GM21786 (cell line): ENCODE results near the gene PTPRH.
"Not testable (repeated sequence)": the region's sequence is repeated elsewhere in the genome, so short reads cannot be mapped to it uniquely, and the experiment has no call there.

Experiments
- ATAC-seq: cut with Tn5 transposase; IDR thresholded peaks from one replicate; pipeline ENCODE4 v1.9.1; 2021; ENCODE audit not compliant: unreplicated experiment

Gene PTPRH

DNA sequence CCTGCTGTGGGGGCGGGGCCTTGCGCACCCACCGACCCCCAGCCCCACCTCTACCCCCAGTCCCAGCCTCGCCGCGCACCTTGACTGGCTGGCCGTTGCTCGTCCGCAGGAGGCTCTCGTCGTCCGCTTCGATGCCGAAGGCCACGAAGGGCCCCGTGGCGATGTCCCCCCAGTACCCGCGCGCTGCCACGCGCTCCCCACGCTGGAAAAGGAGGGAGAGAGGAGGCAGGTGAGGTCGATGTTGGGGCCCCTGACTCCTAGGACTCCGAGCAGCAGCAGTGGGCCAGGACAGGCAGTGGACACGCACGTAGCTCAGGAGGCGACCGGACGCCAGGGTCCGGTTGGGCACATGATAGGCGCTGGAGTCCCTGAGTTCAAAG is 48.3 kb downstream of the PTPRH start:
- no peak for ATAC-seq

DNA sequence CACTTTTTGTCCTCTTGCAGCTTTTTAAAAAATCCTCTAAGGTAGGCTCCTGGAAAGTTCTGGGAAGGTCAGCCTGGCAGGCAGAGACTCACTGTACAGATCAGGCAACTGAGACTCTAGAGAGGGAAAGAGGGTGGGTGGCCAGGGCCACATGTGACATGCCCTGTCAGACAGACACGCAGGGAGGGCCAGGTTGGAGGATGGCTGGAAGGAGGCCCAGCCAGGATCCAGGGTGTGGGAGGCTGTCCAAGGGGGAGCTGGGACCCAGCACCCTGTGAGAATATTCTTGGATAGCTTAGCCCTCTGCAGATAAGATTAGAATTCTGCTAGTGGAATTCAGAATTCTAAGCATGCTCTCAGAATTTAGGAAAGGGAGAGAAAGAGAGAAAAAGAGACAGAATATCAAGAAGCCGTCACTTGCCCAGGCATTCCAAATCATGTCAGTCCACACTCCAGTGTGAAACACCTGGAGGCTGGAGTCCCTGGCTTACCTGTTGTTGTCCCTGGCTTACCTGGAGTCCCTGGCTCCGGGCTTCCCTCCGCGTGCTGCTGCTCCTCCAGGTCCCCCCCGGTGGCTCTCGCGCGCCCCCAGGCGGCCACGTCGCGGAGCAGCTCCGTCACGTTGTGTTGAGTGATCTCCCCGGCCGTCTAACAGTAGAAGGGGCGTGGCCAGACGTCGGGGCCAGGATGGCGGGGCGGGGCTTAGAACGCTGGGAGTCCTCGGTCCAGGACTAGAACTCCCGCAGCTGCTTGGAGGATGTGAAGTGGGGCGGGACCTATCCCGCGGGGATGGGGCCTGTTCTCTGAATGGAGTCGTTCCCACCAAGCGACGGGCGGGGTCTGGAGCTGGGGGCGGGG is 48.9 kb downstream of the PTPRH start:
- no peak for ATAC-seq

GRCh38 chr19:55158848-55159749 is 50.2 kb downstream of the PTPRH start:
- no peak for ATAC-seq

DNA sequence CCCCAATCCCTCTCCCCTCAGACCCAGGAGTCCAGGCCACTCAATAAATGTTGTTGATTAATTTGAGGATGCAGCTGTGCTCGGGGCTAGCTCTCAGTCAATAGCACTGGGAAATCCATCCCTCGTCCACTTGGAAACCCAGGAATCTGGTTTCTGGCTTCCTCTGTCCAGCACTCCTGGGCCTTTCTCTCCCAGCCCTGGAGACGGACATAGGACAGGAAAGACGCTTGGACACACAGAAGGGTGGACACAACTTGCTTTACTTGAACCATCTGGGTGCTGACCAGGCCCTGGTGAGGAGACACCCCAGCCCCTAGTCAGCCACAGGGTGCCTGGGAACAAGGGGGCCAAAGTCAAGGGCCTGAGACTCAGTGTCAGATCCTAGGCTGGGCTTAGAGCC is 50.9 kb downstream of the PTPRH start:
- no peak for ATAC-seq

GRCh38 chr19:55157064-55157908 is 52.0 kb downstream of the PTPRH start, which contains the start of gene TNNI3:
TNNI3 (minus strand) TSS chr19:55157732; CDS start chr19:55157589, 143 bp downstream.
- no peak for ATAC-seq

- ATAC-seq: no peak
These were observed 52.9 kb downstream of the PTPRH start for GRCh38 chr19:55156202-55157063.

DNA sequence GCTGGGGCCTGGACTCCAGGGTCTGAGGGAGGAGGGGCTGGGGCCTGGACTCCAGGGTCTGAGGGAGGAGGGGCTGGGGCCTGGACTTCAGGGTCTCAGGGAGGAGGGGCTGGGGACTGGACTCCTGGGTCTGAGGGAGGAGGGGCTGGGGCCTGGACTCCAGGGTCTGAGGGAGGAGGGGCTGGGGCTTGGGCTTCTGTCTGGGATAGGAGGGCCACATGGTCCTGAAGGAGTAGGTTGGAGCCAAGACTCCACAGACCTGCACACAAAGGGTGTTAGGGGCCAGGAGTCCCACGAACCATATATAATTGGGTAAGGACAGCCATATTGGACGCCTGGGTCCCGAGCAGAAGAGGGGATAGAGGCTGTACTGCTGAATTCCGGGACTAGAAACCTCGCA is 53.5 kb downstream of the PTPRH start:
- ATAC-seq: not testable (repeated sequence)

GRCh38 chr19:55153652-55154264 is 55.5 kb downstream of the PTPRH start:
- no peak for ATAC-seq

DNA sequence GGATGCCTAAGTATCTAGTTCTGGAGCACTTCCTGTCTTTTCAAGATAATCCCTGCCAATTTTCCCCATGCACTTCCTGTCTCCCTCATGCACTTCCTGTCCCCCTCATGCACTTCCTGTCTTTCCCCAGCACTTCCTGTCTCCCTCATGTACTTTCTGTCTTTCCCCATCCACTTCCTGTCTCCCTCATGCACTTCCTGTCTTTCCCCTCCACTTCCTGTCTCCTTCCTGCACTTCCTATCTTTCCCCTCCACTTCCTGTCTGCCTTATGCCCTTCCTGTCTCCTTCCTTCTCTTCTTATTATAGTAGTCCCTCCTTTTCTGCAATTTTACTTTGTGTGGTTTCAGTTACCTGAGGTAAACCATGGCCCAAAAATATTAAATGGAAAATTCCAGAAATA is 57.3 kb downstream of the PTPRH start:
- no peak for ATAC-seq

DNA sequence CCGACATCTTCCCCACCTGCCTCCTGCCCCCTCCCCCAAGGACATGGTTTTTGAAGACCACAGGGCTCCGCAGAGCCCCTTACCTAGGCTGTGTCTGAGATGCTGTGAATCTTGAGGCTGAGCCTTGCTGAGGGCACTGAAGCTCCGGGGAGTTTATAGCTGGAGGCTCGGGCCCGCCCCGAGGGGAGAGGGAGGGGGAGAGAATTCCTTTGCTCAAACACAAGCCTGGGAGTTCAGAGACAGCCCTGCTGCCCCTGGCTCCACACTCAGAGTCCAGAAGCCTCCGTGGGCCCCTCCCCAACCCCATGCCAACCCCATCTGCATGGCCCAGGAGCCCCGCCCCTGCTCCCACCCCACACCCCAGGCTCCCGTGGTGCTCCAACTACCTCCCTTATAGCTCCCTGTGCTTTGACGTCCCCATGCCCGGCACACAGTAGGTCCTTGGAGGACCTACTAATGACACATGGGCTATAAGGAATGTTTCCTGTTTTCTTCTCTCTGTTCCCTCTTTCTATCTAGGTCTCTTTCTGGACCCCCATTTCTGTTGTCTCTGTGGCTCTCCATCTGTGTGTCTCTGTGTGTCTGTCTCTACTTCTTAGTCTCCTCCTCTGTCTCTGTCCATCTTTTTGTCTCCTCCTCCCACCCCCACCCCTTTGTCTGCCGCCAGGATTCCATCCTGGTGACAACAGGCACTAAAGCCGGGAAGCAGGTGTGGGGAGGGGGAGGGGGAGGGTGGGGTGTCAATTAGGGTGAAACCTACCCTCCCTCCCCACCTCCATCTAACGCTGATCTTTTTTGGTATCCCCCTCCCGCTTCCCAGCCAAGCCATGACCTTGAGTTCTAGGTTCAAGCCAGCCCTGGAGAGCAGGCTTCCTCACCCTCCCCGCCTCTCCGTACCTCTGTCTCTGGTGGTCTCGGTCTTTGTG is 60.0 kb downstream of the PTPRH start, which contains the start of gene TNNT1:
Gene TNNT1 (minus strand): TSS at position 129 of the 926 bp plus-strand sequence. CDS start 2,049 bp downstream, outside the sequence.
- no peak for ATAC-seq

DNA sequence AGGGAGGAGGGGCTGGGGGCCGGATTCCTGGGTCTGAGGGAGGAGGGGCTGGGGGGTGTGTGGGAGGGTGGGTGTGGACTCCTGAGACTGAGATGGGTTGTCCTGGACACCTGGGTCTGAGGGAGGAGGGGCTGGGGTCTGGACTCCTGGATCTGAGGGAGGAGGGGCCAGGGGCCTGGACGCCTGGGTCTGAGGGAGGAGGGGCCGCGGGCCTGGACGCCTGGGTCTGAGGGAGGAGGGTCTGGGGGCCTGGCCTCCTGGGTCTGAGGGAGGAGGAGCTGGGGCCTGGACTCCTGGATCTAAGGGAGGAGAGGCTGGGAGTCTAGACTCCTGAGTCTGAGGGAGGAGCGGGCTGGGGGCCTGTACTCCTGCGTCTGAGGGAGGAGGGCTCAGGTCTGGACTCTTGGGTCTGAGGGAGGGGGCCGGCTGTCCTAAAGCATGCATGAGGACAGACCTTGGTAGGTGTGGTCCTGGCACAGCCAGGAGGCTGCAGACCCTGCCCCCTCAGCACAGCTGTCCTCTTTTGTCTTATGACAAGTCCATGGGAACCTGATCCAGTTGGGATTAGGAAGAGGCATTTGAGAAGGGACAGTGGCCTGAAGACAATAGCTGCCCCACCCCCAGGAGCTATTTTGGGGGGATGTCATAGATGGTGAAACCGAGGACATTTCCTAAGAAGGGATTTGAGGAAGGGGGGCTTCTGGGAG is 61.6 kb downstream of the PTPRH start:
- ATAC-seq: no peak

DNA sequence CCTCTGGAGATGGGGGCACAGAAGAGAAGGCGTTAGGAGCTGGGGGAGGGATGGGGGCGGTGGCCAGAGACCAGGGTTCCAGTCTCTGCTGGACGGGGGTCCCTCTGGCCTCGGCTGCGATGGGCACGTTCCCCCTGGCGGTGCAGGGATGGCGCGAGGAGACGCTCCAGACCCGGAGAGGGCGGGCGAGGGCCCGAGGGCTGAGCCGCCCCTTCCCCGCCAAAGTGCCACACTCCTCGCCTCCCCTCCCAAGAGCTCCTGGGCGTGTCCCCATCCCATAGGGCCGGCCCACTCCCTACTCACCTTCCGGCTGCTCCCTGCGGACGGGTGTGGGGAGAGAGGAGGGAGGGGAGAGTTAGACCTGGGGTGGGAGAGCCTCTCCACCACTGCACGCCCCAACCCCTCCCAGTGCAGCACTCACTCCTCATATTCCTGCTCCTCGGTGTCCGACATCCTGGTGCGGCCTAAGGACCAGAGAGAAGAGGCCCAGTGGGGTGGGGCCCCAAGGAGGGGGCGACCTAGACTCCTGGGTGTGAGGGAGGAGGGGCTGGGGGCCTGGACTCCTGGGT is 62.5 kb downstream of the PTPRH start:
- no peak for ATAC-seq

- ATAC-seq: no peak
These were observed 63.1 kb downstream of the PTPRH start for GRCh38 chr19:55146078-55146704.

DNA sequence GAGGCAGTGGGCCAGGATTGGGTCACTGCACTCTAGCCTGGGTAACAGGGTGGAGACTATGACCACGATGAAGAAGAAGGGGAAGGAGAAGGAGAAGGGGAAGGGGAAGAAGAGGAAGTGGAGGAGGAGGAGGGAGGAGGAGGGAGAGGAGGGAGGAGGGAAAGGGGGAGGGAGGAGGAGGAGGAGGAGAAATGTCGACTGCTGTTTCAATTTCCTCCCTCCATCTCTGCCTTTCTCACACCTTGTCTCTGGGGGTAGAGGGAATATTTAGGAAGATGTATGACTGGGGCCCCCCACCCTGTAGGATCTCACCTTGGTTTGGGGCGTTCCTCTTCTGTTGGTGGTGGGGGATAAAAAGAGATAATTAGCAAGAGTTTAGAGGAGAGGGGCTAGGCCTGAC is 64.1 kb downstream of the PTPRH start:
- no peak for ATAC-seq

DNA sequence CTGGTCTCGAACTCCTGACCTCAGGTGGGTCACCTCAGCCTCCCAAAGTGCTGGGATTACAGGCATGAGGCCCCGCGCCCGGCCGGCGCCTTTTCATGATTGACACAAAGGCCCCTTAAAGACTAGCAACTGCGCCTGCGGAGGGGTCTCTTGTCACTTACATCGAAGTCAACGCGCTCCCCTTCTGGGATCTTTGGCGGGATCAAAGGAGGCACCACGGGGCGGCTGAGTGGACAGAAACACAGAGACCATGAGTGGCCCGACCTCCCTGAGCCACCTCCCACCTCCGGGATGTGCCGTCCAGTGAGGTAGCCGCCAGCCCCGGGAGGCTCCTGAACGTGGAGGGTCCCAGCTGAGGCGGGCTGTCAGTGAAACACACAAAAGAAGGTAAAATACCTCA is 67.6 kb downstream of the PTPRH start:
- no peak for ATAC-seq

DNA sequence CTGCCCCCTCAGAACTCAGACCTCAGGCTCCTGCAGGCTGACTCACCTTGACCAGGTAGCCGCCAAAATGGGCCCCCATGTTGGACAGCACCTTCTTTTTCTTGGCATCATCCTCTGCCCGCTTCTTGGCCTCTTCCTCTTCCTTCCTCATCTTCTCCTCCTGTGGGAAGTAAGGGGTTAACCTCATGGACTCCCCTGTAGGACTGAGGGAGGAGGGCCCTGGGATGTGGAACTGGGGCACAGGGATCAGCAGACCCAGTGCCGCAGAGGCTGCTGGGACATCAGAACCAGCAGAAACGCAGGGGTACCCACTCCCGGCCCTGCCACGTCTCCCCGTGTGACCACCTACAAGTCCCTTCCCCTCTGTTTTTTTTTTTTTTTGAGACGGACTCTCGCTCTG is 71.4 kb downstream of the PTPRH start:
- no peak for ATAC-seq
